Thyroid gland (tissue), 4 donors: ENCODE measurements around the gene ALG2. TPM values are rescaled to one million over a fixed set of nuclear protein-coding genes. Genes with fewer than 3 reads are reported as not detected.

Experiments used
- DNase-seq, 2 donors: peaks; one replicate each; pipeline ENCODE4 v3.0.0-alpha.2; 2019
- H3K27ac ChIP-seq, 3 donors: fragments of 200-600 bp; sonication (generic); 1 replicate in 2 of 3; 2 replicates in 1 of 3; pipeline ENCODE4 v1.5.1; 2016 to 2019; ENCODE audit warnings: mild to moderate bottlenecking in 1 of 3, moderate library complexity in 1 of 3
- H3K27me3 ChIP-seq: fragments of 200-600 bp; sonication (generic); one replicate; pipeline ENCODE4 v1.5.1; 2019
- H3K36me3 ChIP-seq, 2 donors: fragments of 200-600 bp; sonication (generic); one replicate each; pipeline ENCODE4 v1.5.1; 2016 to 2019
- H3K4me1 ChIP-seq, 2 donors: fragments of 200-600 bp; sonication (generic); one replicate each; pipeline ENCODE4 v1.5.1; 2017 to 2019
- H3K4me3 ChIP-seq, 3 donors: fragments of 200-600 bp; sonication (generic); replicated peaks in 1 of 3; 1 replicate in 2 of 3; 2 replicates in 1 of 3; pipeline ENCODE4 v1.5.1; 2016; ENCODE audit warnings: mild to moderate bottlenecking in 1 of 3
- H3K9me3 ChIP-seq: fragments of 200-600 bp; sonication (generic); one replicate; pipeline ENCODE4 v1.5.1; 2017
- POLR2A ChIP-seq, 2 donors: fragments of 450-650 bp; IDR thresholded peaks; one replicate each; pipeline ENCODE4 v1.6.1; 2017; ENCODE audit warnings: antibody characterized with exemption in 2 of 2, mild to moderate bottlenecking in 2 of 2, moderate library complexity in 1 of 2
- WGBS, 2 donors: methylation state at CpG; one replicate each; pipeline ENCODE4 v1.1.5; 2017; 5-methylcytosine and 5-hydroxymethylcytosine counted together
- intact Hi-C: fragments of 100-400 bp; cut with DNase I; formaldehyde crosslinking; loops from one replicate; pipeline ENCODE4 v1.15.1; 2023
- small RNA-seq: library from RNA; depleted of rRNA; stranded (forward); fragments of <200 nt; gene quantifications from one replicate; pipeline ENCODE3, GENCODE V24; 2016
- total RNA-seq, 4 donors: library from RNA; depleted of rRNA; stranded (reverse); fragments of >200 nt; gene quantifications; one replicate each; pipeline ENCODE4 v1.2.3, GENCODE V29; 2016
- TF ChIP-seq, protein P1 (sequence below), 6 experiments: fragments of 200-600 bp in 3 of 6; fragments of 450-650 bp in 3 of 6; sonication (generic) in 3 of 6; IDR thresholded peaks; one replicate each; pipeline ENCODE4 v1.5.1; 2016 to 2019; ENCODE audit warnings: antibody characterized with exemption in 6 of 6, mild to moderate bottlenecking in 2 of 6, inconsistent platforms in 1 of 6, moderate library complexity in 1 of 6

The ALG2 gene
- total RNA-seq, 4 donors from 2014 or later, result 45.0 to 63.9 (median 58.2) TPM

DNA sequence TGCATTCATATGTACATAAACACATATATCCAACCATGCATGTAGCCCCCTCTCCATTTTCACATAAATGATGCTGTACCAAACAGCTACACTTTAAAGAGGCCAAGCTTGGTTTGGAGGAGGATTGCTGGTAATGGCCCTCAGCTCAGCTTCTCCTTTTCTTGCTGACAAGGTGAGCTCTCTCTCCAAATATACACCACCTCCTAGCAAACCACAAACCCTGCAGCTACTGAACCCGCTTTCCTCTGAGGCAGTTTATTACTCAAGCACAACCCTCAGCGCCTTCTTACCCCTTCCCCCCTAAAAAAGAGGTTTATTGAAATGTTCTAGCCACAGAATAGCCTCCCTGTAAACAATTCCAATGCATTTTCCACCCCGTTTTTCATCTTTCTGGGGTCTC is 54.0 kb downstream of the ALG2 start:
- no peak for DNase-seq
- intact Hi-C loops, result no loop called here
- WGBS, 2 donors, result 80 to 82% methylated on average over 3 of the region's 3 CpGs
- H3K27me3 ChIP-seq, result no peaks in the 10 kb centered on the region
- H3K9me3 ChIP-seq, result no peaks in the 10 kb centered on the region
- H3K27ac ChIP-seq, result no peak overlapping the region
- H3K36me3 ChIP-seq, result no peaks in the 10 kb centered on the region
- H3K4me3 ChIP-seq, result no peak overlapping the region
- peaks cover 0 to 8% of the 10 kb centered on the region in 2 donors for H3K4me1 ChIP-seq
- TF ChIP-seq, protein P1, sequence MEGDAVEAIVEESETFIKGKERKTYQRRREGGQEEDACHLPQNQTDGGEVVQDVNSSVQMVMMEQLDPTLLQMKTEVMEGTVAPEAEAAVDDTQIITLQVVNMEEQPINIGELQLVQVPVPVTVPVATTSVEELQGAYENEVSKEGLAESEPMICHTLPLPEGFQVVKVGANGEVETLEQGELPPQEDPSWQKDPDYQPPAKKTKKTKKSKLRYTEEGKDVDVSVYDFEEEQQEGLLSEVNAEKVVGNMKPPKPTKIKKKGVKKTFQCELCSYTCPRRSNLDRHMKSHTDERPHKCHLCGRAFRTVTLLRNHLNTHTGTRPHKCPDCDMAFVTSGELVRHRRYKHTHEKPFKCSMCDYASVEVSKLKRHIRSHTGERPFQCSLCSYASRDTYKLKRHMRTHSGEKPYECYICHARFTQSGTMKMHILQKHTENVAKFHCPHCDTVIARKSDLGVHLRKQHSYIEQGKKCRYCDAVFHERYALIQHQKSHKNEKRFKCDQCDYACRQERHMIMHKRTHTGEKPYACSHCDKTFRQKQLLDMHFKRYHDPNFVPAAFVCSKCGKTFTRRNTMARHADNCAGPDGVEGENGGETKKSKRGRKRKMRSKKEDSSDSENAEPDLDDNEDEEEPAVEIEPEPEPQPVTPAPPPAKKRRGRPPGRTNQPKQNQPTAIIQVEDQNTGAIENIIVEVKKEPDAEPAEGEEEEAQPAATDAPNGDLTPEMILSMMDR (IDR thresholded peaks at IDR 0.05), result no peak
- no peak for TF ChIP-seq POLR2A (IDR thresholded peaks at IDR 0.05)

DNA sequence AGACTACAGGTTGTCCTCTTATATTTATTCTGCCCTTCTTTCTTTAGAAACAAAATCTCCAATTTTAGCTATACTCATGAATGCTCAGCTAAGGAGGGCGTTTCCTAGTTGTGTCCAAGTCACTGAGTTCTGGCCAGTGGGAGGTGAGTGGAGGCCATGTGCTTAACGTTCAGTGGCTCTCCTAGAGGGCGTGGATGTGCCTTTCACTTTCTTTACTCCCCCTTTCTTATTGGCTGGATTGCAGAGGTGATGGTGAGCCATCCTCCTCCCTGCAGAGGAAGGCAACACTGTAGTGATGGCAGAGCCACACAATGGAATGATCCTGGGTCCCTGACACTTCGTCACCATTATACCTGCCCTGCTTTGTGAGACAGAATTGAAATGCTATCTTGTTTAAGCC is 54.6 kb downstream of the ALG2 start:
- 70% methylated on average over 4 of the region's 4 CpGs for WGBS, 2 donors
- no peak overlapping the region for H3K27ac ChIP-seq
- H3K27me3 ChIP-seq, result no peaks in the 10 kb centered on the region
- H3K36me3 ChIP-seq, result no peaks in the 10 kb centered on the region
- intact Hi-C loops, result no loop called here
- TF ChIP-seq, protein P1 (IDR thresholded peaks at IDR 0.05), result no peak
- no peak for TF ChIP-seq POLR2A (IDR thresholded peaks at IDR 0.05)
- H3K4me3 ChIP-seq, result no peak overlapping the region
- H3K9me3 ChIP-seq, result no peaks in the 10 kb centered on the region
- H3K4me1 ChIP-seq, result peaks cover 0 to 7% of the 10 kb centered on the region in 2 donors
- DNase-seq, result no peak

Small RNAs within 50 kb of the gene (small RNA-seq; reads per million reads assigned to genes)
- not detected for gene RN7SL794P

Other genes starting within 250 kb of the ALG2 start
- 10 to 100 TPM; 18.6 to 36.7 (median 28.5) TPM for gene TGFBR1, start 116.8 kb downstream of the ALG2 start, total RNA-seq
- gene SEC61B, start 340 bp upstream of the ALG2 start, total RNA-seq, result 100 to 1,000 TPM in 3 of 4 donors, 10 to 100 TPM in 1; 88.3 to 203 (median 130) TPM